ENCODE measurements around the gene CC2D1A. TPM values are rescaled to one million over a fixed set of nuclear protein-coding genes. Genes with fewer than 3 reads are reported as not detected.

CC2D1A gene
- total RNA-seq, 1 donor from 2014 or later: 69.4 TPM

DNA sequence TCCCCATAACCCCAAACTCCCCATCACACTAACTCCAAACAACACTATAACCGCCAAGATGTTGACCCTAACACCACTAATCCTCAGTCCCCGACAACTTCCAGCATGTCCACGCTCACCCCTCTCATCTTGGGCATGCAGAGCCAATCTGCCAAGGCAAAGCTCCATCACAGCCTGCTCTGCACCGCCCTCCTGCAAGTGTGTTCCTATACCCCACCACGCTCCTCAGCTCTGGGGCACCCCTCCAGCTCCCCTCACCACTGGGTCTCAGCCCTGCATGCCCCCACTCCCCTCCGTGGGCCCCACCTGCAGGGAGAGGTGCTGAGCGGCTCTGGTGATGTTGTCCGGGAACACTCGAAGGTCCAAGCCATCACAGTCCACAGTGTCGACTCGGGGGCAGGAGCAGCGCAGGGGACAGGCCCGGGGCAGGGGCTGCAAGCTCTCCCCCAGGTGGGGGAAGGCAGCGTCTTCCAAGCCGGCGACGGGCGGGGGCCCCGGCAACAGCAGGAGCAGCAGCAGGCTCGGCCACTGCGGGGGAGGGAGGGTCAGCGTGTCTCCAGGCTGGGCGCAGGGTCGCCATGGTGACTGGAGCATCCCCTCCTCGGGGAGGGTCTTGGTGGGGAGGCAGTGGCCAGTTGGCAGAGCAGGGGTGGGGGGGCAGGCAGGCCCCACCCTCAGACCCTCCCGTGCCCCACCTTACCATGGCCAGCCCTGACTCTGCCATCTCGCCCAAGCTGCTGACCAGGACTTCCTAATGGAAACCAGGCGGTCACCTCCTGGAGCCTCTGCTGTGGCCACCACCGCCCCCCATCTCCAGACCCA is 31.7 kb downstream of the CC2D1A start:
- Mint-ChIP-seq H3K36me3 (ENCODE audit: insufficient read depth) (no peaks in the 10 kb centered on the region), H3K4me3 (ENCODE audit: low read depth) (no peak overlapping the region), H3K27me3 (peaks cover 14% of the 10 kb centered on the region), H3K27ac (no peak overlapping the region), H3K4me1 (ENCODE audit: low read depth) (peaks cover 3% of the 10 kb centered on the region), H3K9me3 (ENCODE audit: low read depth) (no peaks in the 10 kb centered on the region)
- TF ChIP-seq, protein P1, sequence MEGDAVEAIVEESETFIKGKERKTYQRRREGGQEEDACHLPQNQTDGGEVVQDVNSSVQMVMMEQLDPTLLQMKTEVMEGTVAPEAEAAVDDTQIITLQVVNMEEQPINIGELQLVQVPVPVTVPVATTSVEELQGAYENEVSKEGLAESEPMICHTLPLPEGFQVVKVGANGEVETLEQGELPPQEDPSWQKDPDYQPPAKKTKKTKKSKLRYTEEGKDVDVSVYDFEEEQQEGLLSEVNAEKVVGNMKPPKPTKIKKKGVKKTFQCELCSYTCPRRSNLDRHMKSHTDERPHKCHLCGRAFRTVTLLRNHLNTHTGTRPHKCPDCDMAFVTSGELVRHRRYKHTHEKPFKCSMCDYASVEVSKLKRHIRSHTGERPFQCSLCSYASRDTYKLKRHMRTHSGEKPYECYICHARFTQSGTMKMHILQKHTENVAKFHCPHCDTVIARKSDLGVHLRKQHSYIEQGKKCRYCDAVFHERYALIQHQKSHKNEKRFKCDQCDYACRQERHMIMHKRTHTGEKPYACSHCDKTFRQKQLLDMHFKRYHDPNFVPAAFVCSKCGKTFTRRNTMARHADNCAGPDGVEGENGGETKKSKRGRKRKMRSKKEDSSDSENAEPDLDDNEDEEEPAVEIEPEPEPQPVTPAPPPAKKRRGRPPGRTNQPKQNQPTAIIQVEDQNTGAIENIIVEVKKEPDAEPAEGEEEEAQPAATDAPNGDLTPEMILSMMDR (IDR thresholded peaks at IDR 0.05; ENCODE audit: unreplicated experiment): no peak
- DNase-seq (ENCODE audit: low spot score, unreplicated experiment): no peak

DNA sequence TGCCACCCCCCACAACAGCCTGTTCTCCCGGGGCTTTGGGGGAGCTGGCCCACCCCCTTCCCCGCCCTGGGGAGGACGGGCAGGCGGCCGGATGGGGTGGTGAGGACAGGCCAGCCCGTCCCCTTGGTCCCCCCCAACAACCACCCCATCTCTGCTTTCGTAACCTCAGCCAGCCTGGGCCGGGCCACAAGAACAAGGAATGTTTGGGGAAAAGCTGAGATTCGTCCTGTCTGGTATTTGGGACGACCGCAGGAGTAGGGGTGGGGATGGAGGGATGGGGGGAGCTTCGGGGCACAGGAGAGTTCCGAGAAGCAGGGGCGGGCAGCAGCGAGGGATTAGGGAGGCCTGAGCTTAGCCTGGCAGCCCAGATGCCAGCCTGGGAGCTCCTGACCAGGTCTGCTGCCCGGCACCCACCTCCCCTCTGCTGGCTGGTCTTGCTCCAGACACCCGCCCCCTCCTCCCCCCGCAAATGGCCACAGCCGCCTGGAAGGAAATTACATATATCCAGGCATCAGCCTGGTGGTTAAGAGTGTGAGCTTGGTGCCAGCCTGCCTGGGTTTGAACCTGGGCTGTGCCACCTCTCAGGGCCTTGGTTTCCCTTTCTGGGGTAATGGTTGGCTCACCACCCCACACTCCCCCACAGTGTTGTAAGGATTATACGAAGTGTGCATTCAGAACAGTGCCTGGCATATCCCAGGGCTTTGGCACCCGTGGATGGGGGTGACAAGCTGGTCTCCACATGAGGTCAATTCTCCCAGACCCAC is 32.5 kb downstream of the CC2D1A start, which contains the start of gene PODNL1:
PODNL1 (minus strand) TSS at position 117 of the 764 bp plus-strand sequence. CDS start 236 bp downstream, outside the sequence.
- no peak within 1 kb of the TSS for H3K4me3 Mint-ChIP-seq (ENCODE audit: low read depth)
- no peak for DNase-seq (ENCODE audit: low spot score, unreplicated experiment)

DNA sequence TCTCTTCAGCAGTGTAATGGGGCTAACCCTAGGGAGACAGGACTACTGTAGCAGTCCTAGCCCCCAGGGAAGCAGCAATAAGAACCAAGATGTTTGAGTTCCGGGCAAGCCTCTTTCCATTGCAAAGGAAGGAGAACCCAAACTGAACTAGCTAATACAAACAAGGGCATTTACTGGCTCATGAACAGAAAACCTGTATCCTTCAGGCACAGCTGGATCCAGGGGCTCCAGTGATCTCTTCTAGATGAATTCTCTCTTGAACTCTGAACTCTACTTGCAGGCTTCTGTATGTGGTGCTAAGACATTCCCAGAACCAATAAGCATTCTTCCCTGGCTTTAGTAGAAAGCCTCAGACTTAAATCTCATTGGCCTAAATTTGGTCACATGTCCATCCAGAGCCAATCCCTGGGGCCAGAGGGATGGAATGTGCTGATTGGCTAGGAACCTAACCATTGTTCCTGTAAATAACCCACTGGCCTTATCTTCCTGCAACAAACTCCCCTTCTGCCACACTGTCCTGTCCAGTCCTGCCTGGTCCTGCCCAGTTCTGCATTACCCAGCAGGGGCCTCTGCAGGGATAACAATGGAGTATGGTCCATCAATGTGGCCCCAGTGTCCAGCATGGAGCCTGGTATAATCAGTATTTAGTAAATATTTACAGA is 36.2 kb downstream of the CC2D1A start:
- Mint-ChIP-seq H3K27ac (no peak overlapping the region), H3K36me3 (ENCODE audit: insufficient read depth) (no peaks in the 10 kb centered on the region), H3K9me3 (ENCODE audit: low read depth) (no peaks in the 10 kb centered on the region), H3K4me3 (ENCODE audit: low read depth) (no peak overlapping the region), H3K27me3 (peaks cover 3% of the 10 kb centered on the region), H3K4me1 (ENCODE audit: low read depth) (peaks cover 2% of the 10 kb centered on the region)
- TF ChIP-seq, protein P1 (IDR thresholded peaks at IDR 0.05; ENCODE audit: unreplicated experiment): no peak
- DNase-seq (ENCODE audit: low spot score, unreplicated experiment): no peak

More for the DNA sequence above, 32.5 kb downstream of the CC2D1A start, which contains the start of gene PODNL1:
- H3K4me1 Mint-ChIP-seq (ENCODE audit: low read depth): peaks cover 3% of the 10 kb centered on the region
- H3K9me3 Mint-ChIP-seq (ENCODE audit: low read depth): no peaks in the 10 kb centered on the region
- TF ChIP-seq, protein P1 (IDR thresholded peaks at IDR 0.05; ENCODE audit: unreplicated experiment): no peak
- H3K27ac Mint-ChIP-seq: no peak within 1 kb of the TSS
- peaks cover 14% of the 10 kb centered on the region for H3K27me3 Mint-ChIP-seq
- H3K36me3 Mint-ChIP-seq (ENCODE audit: insufficient read depth): no peaks in the 10 kb centered on the region

DNA sequence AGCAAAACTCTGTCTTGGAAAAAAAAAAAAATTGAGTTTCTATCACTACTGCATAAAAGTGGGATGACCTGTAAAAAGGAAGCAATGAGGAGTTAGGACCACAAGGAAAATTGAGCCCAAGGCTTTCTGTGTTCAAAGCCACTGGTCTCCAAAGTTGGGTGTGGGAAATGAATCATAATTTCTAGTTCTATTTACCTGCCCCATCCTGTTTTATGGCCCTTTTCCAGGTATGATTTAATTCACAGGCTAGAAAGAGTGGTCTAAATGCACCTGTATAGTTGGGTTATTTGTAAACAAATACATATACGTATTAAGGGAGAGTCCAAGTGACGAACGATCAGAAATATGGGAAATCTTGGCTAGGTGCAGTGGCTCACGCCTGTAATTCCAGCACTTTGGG is 40.4 kb downstream of the CC2D1A start:
- Mint-ChIP-seq H3K4me3 (ENCODE audit: low read depth) (no peak overlapping the region), H3K4me1 (ENCODE audit: low read depth) (no peaks in the 10 kb centered on the region), H3K9me3 (ENCODE audit: low read depth) (no peaks in the 10 kb centered on the region), H3K27ac (no peak overlapping the region), H3K27me3 (no peaks in the 10 kb centered on the region), H3K36me3 (ENCODE audit: insufficient read depth) (no peaks in the 10 kb centered on the region)
- TF ChIP-seq, protein P1 (IDR thresholded peaks at IDR 0.05; ENCODE audit: unreplicated experiment): no peak
- DNase-seq (ENCODE audit: low spot score, unreplicated experiment): no peak

DNA sequence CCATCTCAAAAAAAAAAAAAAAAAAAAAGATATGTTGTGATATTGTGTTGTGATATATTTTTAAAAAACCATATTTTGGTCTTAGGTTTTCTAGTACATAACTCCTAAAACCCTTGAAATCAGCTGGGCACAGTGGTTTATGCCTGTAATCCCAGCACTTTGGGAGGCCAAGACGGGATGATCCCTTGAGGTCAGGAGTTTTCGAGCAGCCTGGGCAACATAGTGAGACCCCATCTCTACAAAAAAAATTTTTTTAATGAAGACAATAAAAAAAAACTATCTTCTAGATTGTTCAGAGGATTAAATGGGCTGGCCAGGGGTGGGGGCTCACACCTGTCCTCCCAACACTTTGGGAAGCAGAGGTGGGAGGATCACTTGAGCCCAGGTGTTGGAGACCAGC is 45.0 kb downstream of the CC2D1A start:
- no peak overlapping the region for H3K27ac Mint-ChIP-seq
- no peak overlapping the region for H3K4me3 Mint-ChIP-seq (ENCODE audit: low read depth)

More for the DNA sequence above, 45.0 kb downstream of the CC2D1A start:
- H3K4me1 Mint-ChIP-seq (ENCODE audit: low read depth): peaks cover 5% of the 10 kb centered on the region
- TF ChIP-seq, protein P1 (IDR thresholded peaks at IDR 0.05; ENCODE audit: unreplicated experiment): no peak
- no peaks in the 10 kb centered on the region for H3K36me3 Mint-ChIP-seq (ENCODE audit: insufficient read depth)
- H3K27me3 Mint-ChIP-seq: no peaks in the 10 kb centered on the region
- no peaks in the 10 kb centered on the region for H3K9me3 Mint-ChIP-seq (ENCODE audit: low read depth)
- no peak for DNase-seq (ENCODE audit: low spot score, unreplicated experiment)
